C4-2B (cell line): ENCODE measurements around the gene ABO.
"Not testable (repeated sequence)": the region's sequence is repeated elsewhere in the genome, so short reads cannot be mapped to it uniquely, and the experiment has no call there.

Experiments
- H3K27ac ChIP-seq: fragments of 450-650 bp; 2 replicates; pipeline ENCODE4 v1.5.1; 2017
- CTCF ChIP-seq: fragments of 450-650 bp; conservative IDR thresholded peaks from 2 replicates; pipeline ENCODE4 v1.5.1; 2017; ENCODE audit warnings: mild to moderate bottlenecking
- ZFX ChIP-seq: fragments of 450-650 bp; IDR thresholded peaks from 2 replicates; pipeline ENCODE4 v1.6.1; 2017

The ABO gene

GRCh38 chr9:133276001-133276884 is 1.2 kb upstream of the ABO start:
- no peak overlapping the region for H3K27ac ChIP-seq
- TF ChIP-seq CTCF (no peak), ZFX (no peak)

- TF ChIP-seq CTCF (no peak), ZFX (no peak)
- H3K27ac ChIP-seq = no peak overlapping the region
Observed at GRCh38 chr9:133274236-133275104, 531 bp downstream of the ABO start.

- TF ChIP-seq CTCF (no peak), ZFX (no peak)
Observed at GRCh38 chr9:133273819-133274218, 1.2 kb downstream of the ABO start.

GRCh38 chr9:133273098-133273497 is 1.9 kb downstream of the ABO start:
- TF ChIP-seq CTCF (no peak), ZFX (no peak)
- no peak overlapping the region for H3K27ac ChIP-seq

More at GRCh38 chr9:133273819-133274218, 1.2 kb downstream of the ABO start:
- no peak overlapping the region for H3K27ac ChIP-seq

- H3K27ac ChIP-seq = no peak overlapping the region
- TF ChIP-seq CTCF = no peak
- TF ChIP-seq ZFX = no peak
Observed at GRCh38 chr9:133269537-133270362, 5.3 kb downstream of the ABO start.

GRCh38 chr9:133269136-133269535 is 5.9 kb downstream of the ABO start:
- not testable (repeated sequence) for H3K27ac ChIP-seq

- TF ChIP-seq ZFX (no peak), CTCF (no peak)
- no peak overlapping the region for H3K27ac ChIP-seq
Observed at GRCh38 chr9:133268335-133269056, 6.5 kb downstream of the ABO start.
